22Rv1 (cell line): ENCODE measurements around the gene CLMP.

Experiments
- H3K27ac ChIP-seq: fragments of 450-650 bp; 2 replicates; pipeline ENCODE4 v1.5.1; 2017
- CTCF ChIP-seq: fragments of 450-650 bp; IDR thresholded peaks from 2 replicates; pipeline ENCODE4 v1.5.1; 2017; ENCODE audit warnings: mild to moderate bottlenecking
- ZFX ChIP-seq: fragments of 450-650 bp; IDR thresholded peaks from 2 replicates; pipeline ENCODE4 v1.6.1; 2017; ENCODE audit warnings: antibody characterized with exemption, borderline replicate concordance

The CLMP gene

GRCh38 chr11:123197711-123198110 lies 2.7 kb upstream of the CLMP start:
- TF ChIP-seq CTCF: no peak
- no peak overlapping the region for H3K27ac ChIP-seq

GRCh38 chr11:123196060-123196714 lies 1.1 kb upstream of the CLMP start:
- no peak overlapping the region for H3K27ac ChIP-seq
- TF ChIP-seq CTCF: no peak

DNA sequence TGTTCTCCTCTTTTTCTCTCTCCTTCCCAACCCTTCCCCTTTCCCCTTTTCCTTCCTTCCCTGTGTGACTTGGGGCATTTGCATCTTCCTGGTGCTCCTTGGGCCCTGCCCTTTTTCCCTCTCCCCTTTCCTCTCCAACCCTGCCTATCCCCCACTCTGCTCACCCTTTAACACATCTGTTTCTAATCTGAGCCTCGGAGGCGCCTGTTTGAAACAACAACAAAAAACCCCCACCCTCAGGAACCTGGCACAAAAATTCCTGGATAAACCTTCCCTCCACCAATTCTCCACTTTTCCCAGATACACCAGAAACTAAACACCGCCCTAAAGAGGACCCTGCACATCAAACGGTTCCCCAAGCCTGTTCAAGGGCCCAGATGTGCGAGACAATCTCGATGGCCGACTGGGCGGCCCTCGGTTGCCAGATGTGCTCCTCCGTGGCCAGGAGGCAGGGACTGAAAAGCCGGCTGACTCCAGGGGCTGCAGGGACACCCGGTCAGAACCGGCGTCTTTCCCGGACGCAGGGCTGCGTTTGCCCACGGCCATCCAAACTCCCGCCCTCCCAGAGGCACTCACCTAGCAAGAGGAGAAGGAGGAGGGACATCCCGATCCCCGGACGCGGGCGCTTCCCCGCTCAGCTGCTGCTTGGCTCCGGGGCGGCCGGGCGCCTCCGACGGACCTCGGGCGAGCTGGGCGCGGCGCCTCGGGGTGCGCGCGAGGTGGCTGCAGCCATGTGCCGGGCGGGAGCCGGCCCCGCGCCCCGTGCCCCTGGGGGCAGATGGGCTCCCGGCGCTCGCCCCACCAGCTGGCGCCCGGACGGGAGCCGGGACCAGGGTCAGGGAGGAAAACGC lies 486 bp downstream of the CLMP start:
- no peak overlapping the region for H3K27ac ChIP-seq
- TF ChIP-seq CTCF (no peak), ZFX (no peak)

DNA sequence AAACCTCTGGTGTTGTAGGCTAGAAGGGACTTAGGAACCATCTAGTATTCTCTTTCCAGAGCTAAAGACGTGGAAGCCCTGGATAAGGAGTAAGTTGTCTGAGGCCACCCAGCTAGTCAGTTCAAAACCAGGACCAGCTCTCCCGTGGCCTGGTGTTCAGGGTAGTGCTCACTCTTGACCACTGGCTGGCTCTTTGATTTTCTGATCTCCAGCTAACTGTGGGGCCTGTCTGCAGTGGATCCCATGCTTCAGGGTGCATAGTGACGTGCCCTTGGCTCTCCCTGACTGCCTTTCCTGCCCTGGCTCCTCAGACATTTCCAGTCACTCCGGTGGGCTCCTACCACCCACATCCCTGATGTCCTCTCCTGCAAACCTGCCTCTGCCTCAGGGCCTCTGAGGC lies 1.3 kb downstream of the CLMP start:
- H3K27ac ChIP-seq: no peak overlapping the region

DNA sequence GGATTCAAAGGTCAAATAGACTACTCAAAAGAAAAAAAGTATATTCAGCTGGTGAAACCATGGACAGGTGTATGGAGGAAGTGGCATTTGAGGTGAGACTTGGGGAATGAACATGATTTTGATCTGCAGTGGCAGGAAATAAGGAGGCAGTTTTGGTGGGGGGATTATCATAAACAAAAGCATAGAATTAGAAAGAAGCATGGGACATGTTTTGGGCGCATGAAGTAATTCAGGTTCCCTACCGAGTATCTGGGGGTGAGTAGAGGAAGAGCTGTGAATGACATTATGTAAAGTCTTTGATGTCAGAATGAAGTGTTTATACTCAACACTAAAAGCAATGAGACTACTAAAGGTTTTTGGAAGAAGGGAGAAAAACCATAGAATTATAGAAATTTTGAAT lies 3.1 kb downstream of the CLMP start:
- no peak for TF ChIP-seq ZFX
- TF ChIP-seq CTCF: no peak

More for the DNA sequence above, 1.3 kb downstream of the CLMP start:
- TF ChIP-seq ZFX (no peak), CTCF (no peak)

GRCh38 chr11:123190518-123190917 lies 4.5 kb downstream of the CLMP start:
- TF ChIP-seq CTCF: no peak
- TF ChIP-seq ZFX: no peak
- no peak overlapping the region for H3K27ac ChIP-seq

More for the DNA sequence above, 3.1 kb downstream of the CLMP start:
- H3K27ac ChIP-seq: no peak overlapping the region

DNA sequence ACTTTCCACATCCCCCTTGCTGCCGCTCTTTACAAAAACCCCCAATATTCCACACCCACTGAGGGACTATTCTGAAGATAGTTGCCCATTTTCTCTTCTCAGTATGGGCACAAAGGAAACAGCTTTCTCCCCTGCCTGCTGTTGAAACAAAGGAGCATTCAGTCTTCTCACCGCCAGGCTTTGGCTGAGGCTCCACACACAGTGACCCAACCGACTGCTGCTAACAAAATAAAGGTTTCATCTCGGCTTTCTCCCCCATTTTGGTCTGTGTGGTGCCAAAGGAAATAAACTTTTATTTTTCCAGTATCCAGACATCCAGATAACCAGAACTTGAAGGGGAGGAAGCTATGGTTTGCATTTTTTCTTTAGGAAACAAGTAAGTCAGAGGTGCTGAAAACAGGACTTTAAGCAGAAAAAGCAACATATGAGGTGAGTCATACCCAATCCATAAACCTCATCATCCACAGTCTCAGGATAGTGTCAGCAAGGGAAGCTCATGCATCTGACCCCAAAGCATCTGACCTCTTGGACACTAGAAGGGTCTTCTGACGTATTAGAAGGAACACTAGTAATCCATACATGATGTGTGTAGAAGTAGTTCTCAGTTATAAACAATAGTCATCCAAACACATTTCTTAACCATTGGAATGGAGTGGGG lies 6.4 kb downstream of the CLMP start:
- TF ChIP-seq CTCF (no peak), ZFX (no peak)
- no peak overlapping the region for H3K27ac ChIP-seq
